HPDE6-E6E7 (cell line): ENCODE measurements around the gene CSNK1A1.
"Not testable (repeated sequence)": the region's sequence is repeated elsewhere in the genome, so short reads cannot be mapped to it uniquely, and the experiment has no call there.

Source experiments
- DNase-seq: peaks from one replicate; pipeline ENCODE4 v3.0.0; 2011; ENCODE audit warnings: missing footprints; ENCODE audit errors: extremely low spot score

CSNK1A1 gene

DNA sequence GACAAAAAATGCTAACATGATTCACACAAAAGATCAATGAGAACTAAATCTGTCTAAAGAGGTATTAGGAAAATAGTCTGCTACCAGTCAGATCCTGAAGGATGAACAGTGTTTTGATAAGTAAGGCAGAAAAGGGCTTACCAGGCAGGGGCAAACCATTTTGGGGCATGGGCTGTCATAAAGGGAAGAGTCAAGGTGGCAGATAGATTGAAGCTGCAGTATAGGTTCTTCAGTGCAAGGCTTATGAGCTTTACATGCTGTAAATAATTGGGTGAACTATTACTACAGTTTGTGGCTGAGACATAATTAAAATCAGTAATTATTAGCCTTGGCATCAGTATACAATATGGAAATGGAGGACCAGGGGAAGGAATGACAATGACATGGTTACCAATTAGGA, 21.8 kb downstream of the CSNK1A1 start:
- no peak for DNase-seq

GRCh38 chr5:149528281-149529060, 22.8 kb downstream of the CSNK1A1 start:
- no peak for DNase-seq

DNA sequence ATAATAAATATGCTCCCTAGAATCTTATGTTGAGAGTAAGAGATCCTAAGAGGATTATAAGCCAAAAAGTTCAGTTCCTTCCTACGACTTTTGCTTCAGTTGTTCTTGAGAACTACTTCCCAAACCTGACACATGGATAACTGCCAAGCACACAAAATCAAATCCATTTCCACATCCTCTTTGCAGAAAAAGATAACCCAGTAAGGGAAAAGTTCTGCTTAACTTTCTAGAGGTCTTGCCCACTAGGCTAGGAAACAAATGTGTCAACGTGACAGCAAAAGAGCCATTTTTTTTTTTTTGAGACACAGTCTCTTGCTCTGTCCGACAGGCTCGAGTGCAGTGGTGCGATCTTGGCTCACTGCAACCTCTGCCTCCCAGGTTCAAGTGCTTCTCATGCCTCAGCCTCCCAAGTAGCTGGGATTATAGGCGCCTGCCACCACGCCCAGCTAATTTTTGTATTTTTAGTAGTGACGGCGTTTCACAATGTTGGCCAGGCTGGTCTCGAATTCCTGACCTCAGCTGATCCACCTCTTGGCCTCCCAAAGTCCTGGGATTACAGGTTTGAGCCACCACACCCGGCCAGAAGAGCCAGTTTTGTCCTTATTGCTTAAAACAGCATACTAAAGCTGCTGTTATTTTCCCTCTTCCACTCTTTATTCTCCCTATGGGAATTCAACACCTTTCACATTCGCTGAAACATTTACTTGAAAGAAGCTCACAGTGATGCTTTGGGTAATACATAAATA, 24.2 kb downstream of the CSNK1A1 start:
- DNase-seq, result no peak

- no peak for DNase-seq
Observed at GRCh38 chr5:149521739-149522685, 29.2 kb downstream of the CSNK1A1 start.

- DNase-seq, result no peak
Observed at GRCh38 chr5:149519601-149520000, 31.6 kb downstream of the CSNK1A1 start.

GRCh38 chr5:149518620-149519019, 32.6 kb downstream of the CSNK1A1 start:
- no peak for DNase-seq

GRCh38 chr5:149517461-149518122, 33.6 kb downstream of the CSNK1A1 start:
- no peak for DNase-seq

DNA sequence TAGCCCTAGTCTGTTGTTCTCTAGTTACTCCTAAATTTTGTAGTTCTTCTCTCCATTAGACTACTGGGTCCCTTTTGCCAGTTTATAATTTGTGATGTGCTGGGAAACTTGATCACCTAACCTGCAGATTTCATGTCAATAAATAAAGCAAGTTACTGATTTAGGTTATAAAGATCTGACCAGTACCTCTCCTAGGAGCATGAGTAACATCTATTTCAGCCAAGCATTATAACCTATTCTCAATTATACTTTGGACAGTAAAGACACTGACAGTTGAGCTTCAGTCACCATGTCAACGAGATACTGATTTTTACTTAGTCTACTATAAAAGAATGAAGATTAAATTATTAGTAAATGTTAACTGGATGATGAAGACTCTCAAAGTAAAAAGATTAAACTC, 36.7 kb downstream of the CSNK1A1 start:
- DNase-seq, result no peak

- not testable (repeated sequence) for DNase-seq
Observed at GRCh38 chr5:149513372-149513947, 37.8 kb downstream of the CSNK1A1 start.

DNA sequence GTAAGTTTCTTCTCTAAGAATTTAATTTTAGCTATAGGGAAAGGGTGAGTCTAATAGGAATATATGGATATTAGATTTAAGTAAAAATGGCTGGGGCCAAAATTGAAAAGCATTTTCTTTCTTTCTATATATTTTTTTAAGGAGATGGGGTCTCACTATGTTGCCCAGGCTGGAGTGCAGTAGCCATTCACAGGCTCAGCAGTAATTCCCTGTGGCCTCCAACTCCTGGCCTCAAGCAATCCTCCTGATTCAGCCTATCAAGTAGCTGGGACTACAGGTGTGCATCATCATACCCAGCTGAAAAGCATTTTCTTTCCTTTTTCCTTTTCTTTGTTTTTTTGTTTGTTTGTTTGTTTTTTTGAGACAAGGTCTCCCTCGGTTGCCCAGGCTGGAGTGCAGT, 41.1 kb downstream of the CSNK1A1 start:
- no peak for DNase-seq

GRCh38 chr5:149504677-149505076, 46.6 kb downstream of the CSNK1A1 start:
- no peak for DNase-seq

- DNase-seq, result no peak
Observed at GRCh38 chr5:149503006-149503405, 48.2 kb downstream of the CSNK1A1 start.

DNA sequence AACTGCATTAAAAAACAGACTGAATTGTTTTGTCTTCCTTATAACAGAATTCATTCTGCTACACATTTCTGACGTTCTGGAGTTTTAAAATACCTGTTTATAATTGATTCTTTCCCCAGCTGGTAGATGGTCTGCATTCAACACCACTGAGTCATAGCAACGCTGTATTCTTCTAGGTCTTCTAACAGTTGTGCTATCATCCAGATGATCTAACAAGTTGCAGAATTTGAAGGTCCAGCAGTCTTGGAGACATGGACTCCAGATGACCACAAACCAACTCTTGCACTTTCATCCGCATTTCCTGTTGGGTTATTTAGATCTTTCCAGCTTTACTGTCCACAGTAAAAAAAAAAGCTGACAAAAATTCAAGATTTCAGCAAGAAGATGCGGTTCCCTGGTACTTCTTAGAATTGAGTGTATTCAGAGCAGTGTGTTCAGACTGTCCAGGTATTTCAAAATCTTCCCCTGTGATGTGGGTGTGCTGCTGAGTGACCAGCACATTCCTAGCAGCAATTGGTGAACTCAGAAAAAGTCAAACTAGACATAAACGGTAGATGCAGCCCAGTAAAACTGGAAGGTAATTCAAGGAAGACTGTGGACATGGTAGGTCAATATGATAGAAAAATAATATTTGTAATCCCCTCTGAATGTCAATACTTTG, 50.2 kb downstream of the CSNK1A1 start:
- no peak for DNase-seq

DNA sequence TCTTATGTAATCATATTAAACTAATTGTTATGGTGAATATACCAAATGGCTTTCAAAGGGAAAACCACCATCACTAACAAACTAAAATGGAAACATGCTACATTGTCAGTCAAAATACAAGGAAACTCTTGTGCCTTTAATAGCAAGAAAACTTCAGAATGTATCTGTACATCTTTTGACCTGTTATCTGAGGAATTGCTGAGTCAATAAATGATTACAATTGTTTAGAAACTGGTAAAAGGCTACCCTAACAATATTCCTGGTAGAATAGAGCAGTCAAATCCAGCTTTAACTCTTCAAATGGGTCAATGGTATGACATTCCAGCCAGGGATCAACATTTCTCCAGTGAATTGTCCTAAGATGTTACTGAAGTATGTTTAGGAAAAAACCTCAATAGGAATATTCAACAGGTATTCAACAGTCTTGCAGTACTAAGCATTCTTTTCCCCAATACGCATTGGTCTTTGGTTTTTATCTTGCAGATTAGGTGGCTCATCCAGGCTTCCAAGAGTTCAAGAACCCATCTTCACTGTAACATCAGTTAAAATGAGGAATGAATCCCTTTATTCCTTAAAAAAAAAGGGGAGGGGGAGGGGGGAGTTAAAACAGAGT, 52.4 kb downstream of the CSNK1A1 start:
- no peak for DNase-seq

DNA sequence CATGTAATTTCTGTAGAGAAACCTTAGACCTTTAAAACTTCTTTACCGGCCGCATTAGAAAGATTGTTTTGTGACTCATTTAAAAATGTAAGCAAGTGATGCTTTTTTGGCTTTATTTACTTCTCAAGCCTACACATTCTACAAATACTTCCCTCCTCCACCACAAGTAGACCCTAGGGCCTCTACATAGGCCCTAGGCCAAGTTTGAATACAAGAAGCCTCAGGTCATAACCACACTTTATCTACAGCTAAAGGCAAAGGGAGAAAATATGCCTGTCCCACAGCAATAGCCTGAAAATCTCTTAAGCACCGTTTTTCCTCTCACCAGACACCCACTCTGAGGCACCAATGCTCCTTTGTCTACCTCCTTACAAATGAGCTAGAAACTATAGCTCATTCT, 53.9 kb downstream of the CSNK1A1 start:
- no peak for DNase-seq

DNA sequence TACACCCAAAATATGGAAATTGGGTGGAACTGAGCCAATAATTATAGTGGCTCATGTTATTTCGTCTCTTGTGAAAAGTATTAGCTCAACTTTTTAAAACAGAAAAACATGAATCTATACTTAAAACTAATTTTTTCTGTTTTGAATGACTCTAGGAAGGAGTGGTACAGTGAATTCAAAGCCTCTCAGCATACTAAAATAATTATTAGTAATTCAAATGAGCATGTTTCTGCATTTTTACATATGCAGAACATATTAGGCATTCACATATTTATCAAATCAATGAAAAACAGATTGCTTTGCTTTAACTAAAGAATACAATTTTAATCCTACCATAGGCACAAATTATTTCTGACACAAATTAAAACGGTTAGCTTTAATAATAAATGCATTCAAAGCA, 54.3 kb downstream of the CSNK1A1 start:
- no peak for DNase-seq

GRCh38 chr5:149496166-149496565, 55.1 kb downstream of the CSNK1A1 start:
- no peak for DNase-seq

GRCh38 chr5:149495673-149496072, 55.6 kb downstream of the CSNK1A1 start:
- no peak for DNase-seq

- DNase-seq, result no peak
Observed at GRCh38 chr5:149493316-149493715, 57.9 kb downstream of the CSNK1A1 start.

GRCh38 chr5:149492781-149493180, 58.5 kb downstream of the CSNK1A1 start:
- no peak for DNase-seq
